ENCODE data around the gene TMEM106C. TPM values are rescaled to one million over a fixed set of nuclear protein-coding genes. Genes with fewer than 3 reads are reported as not detected.

The TMEM106C gene
- total and polyA plus RNA-seq, 2 of the 13 experiments (the other 11 are each of a cell fraction or from before 2014, with no cell fraction given): 132 to 192 TPM

GRCh38 chr12:48008349-48008748 lies 45.0 kb downstream of the TMEM106C start (continued):
- no peak for TF ChIP-seq ZBTB43 (CRISPR knock-in tag; conservative IDR thresholded peaks at IDR 0.05)

- ChIA-PET POLR2A (no interaction called here), CTCF (ENCODE audit: low intra/inter-chr PET ratio, low total read pairs) (no interaction called here)
- in situ Hi-C loops (cut with HindIII; ENCODE audit: extremely low pct_ligation_motif_present, low pct_unique_long_range_greater_than_20kb) (no loop called here), intact Hi-C loops (cut with micrococcal nuclease; ENCODE audit: unreplicated experiment) (loop anchor here (10.0 kb wide), 1 partner anchor 96 kb away; the partner anchor contains the start of gene SENP1)
- Histone ChIP-seq H3K9ac (ENCODE audit: insufficient read depth, low read depth, low read length) (no peak overlapping the region), H4K20me1 (ENCODE audit: insufficient read depth, low read length) (no peaks in the 10 kb centered on the region), H2AFZ (ENCODE audit: low read length) (no peak overlapping the region), H3K4me1 (ENCODE audit: insufficient read depth, low read length) (peaks cover 27% of the 10 kb centered on the region), H3K27ac (ENCODE audit: extremely low read length, insufficient read depth, low read length) (no peak overlapping the region), H3K79me2 (ENCODE audit: insufficient read depth, low read length) (no peaks in the 10 kb centered on the region), H3K36me3 (replicated peaks in 1 of 2; ENCODE audit: control insufficient read depth in 1 of 2, insufficient read depth in 2 of 2, low read length in 2 of 2) (no peaks in the 10 kb centered on the region), H3K4me2 (ENCODE audit: low read depth, low read length) (no peak overlapping the region), H3K9me3 (ENCODE audit: low read length) (no peaks in the 10 kb centered on the region), H3K27me3 (ENCODE audit: control insufficient read depth in 1 of 2, insufficient read depth in 2 of 2, low read length in 2 of 2) (peaks cover 6 to 19% of the 10 kb centered on the region in 2 experiments; a peak in 4 of 5 replicates), H3K4me3 (replicated peaks in 1 of 3; ENCODE audit: insufficient read depth in 1 of 3, low read depth in 2 of 3, low read length in 3 of 3) (no peak overlapping the region)
- DNase-seq (ENCODE audit: low spot score): no peak
- BruUV-seq (replicated peaks): no TSS peak
- FAIRE-seq: no peak
- ATAC-seq: no peak
- 56% methylated on average over 4 of the region's 4 CpGs for WGBS (ENCODE audit: low lambda C conversion rate)
- TF ChIP-seq HMGA1 (CRISPR knock-in tag; conservative IDR thresholded peaks at IDR 0.05) (no peak), ZNF160 (CRISPR knock-in tag; IDR thresholded peaks at IDR 0.05) (no peak), SNAI1 (CRISPR knock-in tag; IDR thresholded peaks at IDR 0.05; ENCODE audit: borderline replicate concordance) (no peak), KLF9 (CRISPR knock-in tag; IDR thresholded peaks at IDR 0.05; ENCODE audit: low read depth) (no peak), ZNF724P (CRISPR knock-in tag; IDR thresholded peaks at IDR 0.05; ENCODE audit: borderline replicate concordance) (no peak), SP4 (CRISPR knock-in tag; IDR thresholded peaks at IDR 0.05) (no peak), E2F2 (CRISPR knock-in tag; IDR thresholded peaks at IDR 0.05; ENCODE audit: borderline replicate concordance) (no peak), GTF2F1 (IDR thresholded peaks at IDR 0.05; ENCODE audit: low read length) (no peak), PHF8 (CRISPR knock-in tag; IDR thresholded peaks at IDR 0.05) (no peak), ZNF580 (CRISPR knock-in tag; IDR thresholded peaks at IDR 0.05; ENCODE audit: borderline replicate concordance, low read depth) (no peak), ZC3H4 (CRISPR knock-in tag; IDR thresholded peaks at IDR 0.05; ENCODE audit: borderline replicate concordance) (no peak), CSRNP1 (CRISPR knock-in tag; IDR thresholded peaks at IDR 0.05) (no peak), IRF9 (CRISPR knock-in tag; IDR thresholded peaks at IDR 0.05; ENCODE audit: borderline replicate concordance) (no peak), MYPOP (CRISPR knock-in tag; IDR thresholded peaks at IDR 0.05) (no peak), RXRB (CRISPR knock-in tag; IDR thresholded peaks at IDR 0.05; ENCODE audit: borderline replicate concordance) (no peak), TGIF2 (CRISPR knock-in tag; IDR thresholded peaks at IDR 0.05) (no peak), NR3C1 (CRISPR knock-in tag; IDR thresholded peaks at IDR 0.05) (no peak), IKZF1 (IDR thresholded peaks at IDR 0.05) (no peak)
Observed at GRCh38 chr12:48008950-48009349, 45.6 kb downstream of the TMEM106C start.

Data from HepG2 (cell line).